WTC11 (cell line): Measurements from ENCODE around the gene GGA1. TPM values are rescaled to one million over a fixed set of nuclear protein-coding genes. Genes with fewer than 3 reads are reported as not detected.

ENCODE experiments used
- ATAC-seq: fragments of 200-7000 bp; cut with Tn5 transposase; 2 replicates; pipeline ENCODE4 v1.10.0; 2021; ENCODE audit warnings: mild to moderate bottlenecking, moderate library complexity
- CTCF ChIA-PET: fragments of 300-600 bp; sonication (Branson Sonifier 250); formaldehyde crosslinking; loops from one replicate; lab custom pipeline; 2021; ENCODE audit warnings: antibody characterized with exemption; lab: Charles Lee
- POLR2A ChIA-PET: fragments of 350-600 bp; sonication (Branson Sonifier 250); formaldehyde crosslinking; loops from one replicate; lab custom pipeline; 2021; ENCODE audit warnings: antibody characterized with exemption; lab: Charles Lee
- DNase-seq: peaks from one replicate; pipeline ENCODE4 v3.0.0; 2021; ENCODE audit warnings: low spot score
- H3K27ac Mint-ChIP-seq: 2 replicates; pipeline ENCODE4 v1.8.0; 2021; ENCODE audit warnings: mixed read lengths
- H3K27me3 Mint-ChIP-seq: 2 replicates; pipeline ENCODE4 v1.8.0; 2021; ENCODE audit warnings: low read depth, mild to moderate bottlenecking, moderate library complexity, mixed read lengths
- H3K36me3 Mint-ChIP-seq: 2 replicates; pipeline ENCODE4 v1.8.0; 2021; ENCODE audit warnings: mixed read lengths
- H3K4me1 Mint-ChIP-seq: 2 replicates; pipeline ENCODE4 v1.8.0; 2022; ENCODE audit warnings: mixed read lengths
- H3K4me3 Mint-ChIP-seq: 2 replicates; pipeline ENCODE4 v1.8.0; 2021; ENCODE audit warnings: mild to moderate bottlenecking, moderate library complexity, mixed read lengths
- H3K9me3 Mint-ChIP-seq: 2 replicates; pipeline ENCODE4 v1.8.0; 2021; ENCODE audit warnings: mixed read lengths
- GTF2I ChIP-seq: fragments of 250-450 bp; sonication (Bioruptor Pico); conservative IDR thresholded peaks from 2 replicates; pipeline ENCODE4 v1.4.0; 2021; ENCODE audit warnings: mild to moderate bottlenecking
- JUN ChIP-seq: sonication (generic); formaldehyde crosslinking; IDR thresholded peaks from 2 replicates; pipeline ENCODE4 v1.8.0; 2023; ENCODE audit warnings: mild to moderate bottlenecking, missing genetic modification reagents
- MXD4 ChIP-seq: fragments of 250-450 bp; sonication (Bioruptor Pico); IDR thresholded peaks from 2 replicates; pipeline ENCODE4 v1.8.0; 2021; ENCODE audit warnings: mild to moderate bottlenecking, moderate library complexity, borderline replicate concordance
- NFE2L1 ChIP-seq: sonication (generic); formaldehyde crosslinking; IDR thresholded peaks from 2 replicates; pipeline ENCODE4 v1.8.1; 2023; ENCODE audit warnings: missing genetic modification reagents
- NR1H2 ChIP-seq: sonication (generic); formaldehyde crosslinking; IDR thresholded peaks from 2 replicates; pipeline ENCODE4 v1.9.0; 2021; ENCODE audit warnings: mild to moderate bottlenecking, moderate library complexity, missing genetic modification reagents
- ZNF396 ChIP-seq: fragments of 250-450 bp; sonication (Bioruptor Pico); IDR thresholded peaks from 2 replicates; pipeline ENCODE4 v1.8.0; 2021; ENCODE audit warnings: mild to moderate bottlenecking, moderate library complexity, borderline replicate concordance
- total RNA-seq: library from RNA; stranded (reverse); gene quantifications from 3 replicates; pipeline ENCODE4 v1.2.3, GENCODE V29; 2021
- TF ChIP-seq, protein P1 (sequence below): sonication (generic); formaldehyde crosslinking; IDR thresholded peaks from 2 replicates; pipeline ENCODE4 v1.8.1; 2023; ENCODE audit warnings: mild to moderate bottlenecking, missing genetic modification reagents
- TF ChIP-seq, protein P2 (sequence below): sonication (generic); formaldehyde crosslinking; IDR thresholded peaks from 2 replicates; pipeline ENCODE4 v1.8.1; 2022; ENCODE audit warnings: missing genetic modification reagents, borderline replicate concordance
- TF ChIP-seq, protein P3 (sequence below): sonication (generic); formaldehyde crosslinking; IDR thresholded peaks from 2 replicates; pipeline ENCODE4 v1.8.1; 2023; ENCODE audit warnings: mild to moderate bottlenecking, missing genetic modification reagents, moderate library complexity
- TF ChIP-seq, protein P4 (sequence below): sonication (generic); formaldehyde crosslinking; IDR thresholded peaks from 2 replicates; pipeline ENCODE4 v1.8.1; 2022; ENCODE audit warnings: low read depth, missing genetic modification reagents, borderline replicate concordance
- TF ChIP-seq, protein P5 (sequence below): fragments of 250-450 bp; sonication (Bioruptor Pico); IDR thresholded peaks from 2 replicates; pipeline ENCODE4 v1.9.0; 2021; ENCODE audit warnings: mild to moderate bottlenecking
- TF ChIP-seq, protein P6 (sequence below): sonication (generic); formaldehyde crosslinking; IDR thresholded peaks from 2 replicates; pipeline ENCODE4 v1.8.1; 2023; ENCODE audit warnings: mild to moderate bottlenecking, moderate library complexity, missing genetic modification reagents
- TF ChIP-seq, protein P7 (sequence below): sonication (generic); formaldehyde crosslinking; IDR thresholded peaks from 2 replicates; pipeline ENCODE4 v1.8.0; 2022; ENCODE audit warnings: mild to moderate bottlenecking, missing genetic modification reagents

Gene GGA1
- total RNA-seq, 1 experiment from 2014 or later: 66.3 TPM

DNA sequence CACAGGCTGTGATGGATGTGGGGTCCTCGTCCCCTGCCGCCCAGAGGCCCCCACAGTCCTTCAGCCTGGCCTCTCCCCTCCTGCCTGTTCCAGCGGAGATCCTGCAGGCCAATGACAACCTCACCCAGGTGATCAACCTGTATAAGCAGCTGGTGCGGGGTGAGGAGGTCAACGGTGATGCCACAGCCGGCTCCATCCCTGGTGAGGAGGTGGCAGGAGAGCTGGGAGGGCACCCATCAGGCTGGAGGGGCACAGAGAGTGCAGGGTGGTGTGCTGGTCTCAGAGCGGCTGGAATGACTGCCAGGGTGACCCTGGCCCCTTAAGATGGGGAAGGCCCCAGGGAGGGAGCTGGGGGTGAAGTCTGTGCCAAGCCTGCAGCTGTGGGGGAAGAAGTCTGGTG lies 16.2 kb downstream of the GGA1 start (continued):
- TF ChIP-seq, protein P1, sequence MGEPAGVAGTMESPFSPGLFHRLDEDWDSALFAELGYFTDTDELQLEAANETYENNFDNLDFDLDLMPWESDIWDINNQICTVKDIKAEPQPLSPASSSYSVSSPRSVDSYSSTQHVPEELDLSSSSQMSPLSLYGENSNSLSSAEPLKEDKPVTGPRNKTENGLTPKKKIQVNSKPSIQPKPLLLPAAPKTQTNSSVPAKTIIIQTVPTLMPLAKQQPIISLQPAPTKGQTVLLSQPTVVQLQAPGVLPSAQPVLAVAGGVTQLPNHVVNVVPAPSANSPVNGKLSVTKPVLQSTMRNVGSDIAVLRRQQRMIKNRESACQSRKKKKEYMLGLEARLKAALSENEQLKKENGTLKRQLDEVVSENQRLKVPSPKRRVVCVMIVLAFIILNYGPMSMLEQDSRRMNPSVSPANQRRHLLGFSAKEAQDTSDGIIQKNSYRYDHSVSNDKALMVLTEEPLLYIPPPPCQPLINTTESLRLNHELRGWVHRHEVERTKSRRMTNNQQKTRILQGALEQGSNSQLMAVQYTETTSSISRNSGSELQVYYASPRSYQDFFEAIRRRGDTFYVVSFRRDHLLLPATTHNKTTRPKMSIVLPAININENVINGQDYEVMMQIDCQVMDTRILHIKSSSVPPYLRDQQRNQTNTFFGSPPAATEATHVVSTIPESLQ (CRISPR knock-in tag): no peak

DNA sequence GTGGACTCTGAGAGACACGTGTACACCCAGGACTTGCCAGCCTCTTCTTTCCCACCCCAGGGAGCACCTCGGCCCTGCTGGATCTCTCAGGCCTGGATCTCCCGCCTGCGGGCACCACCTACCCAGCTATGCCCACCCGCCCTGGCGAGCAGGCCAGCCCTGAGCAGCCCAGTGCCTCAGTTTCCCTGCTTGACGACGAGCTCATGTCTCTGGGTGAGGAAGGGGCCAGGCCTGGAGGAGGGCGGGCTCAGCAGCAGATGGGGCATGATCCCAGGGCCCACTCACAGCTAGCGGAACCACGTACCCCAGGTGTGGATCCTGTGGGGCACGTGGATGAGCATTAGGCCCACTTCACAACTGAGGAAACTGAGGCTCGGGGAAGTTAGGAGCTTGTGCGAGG lies 17.1 kb downstream of the GGA1 start:
- no peak for TF ChIP-seq ZNF396 (CRISPR knock-in tag)
- no peak for TF ChIP-seq NFE2L1 (CRISPR knock-in tag)
- TF ChIP-seq, protein P2, sequence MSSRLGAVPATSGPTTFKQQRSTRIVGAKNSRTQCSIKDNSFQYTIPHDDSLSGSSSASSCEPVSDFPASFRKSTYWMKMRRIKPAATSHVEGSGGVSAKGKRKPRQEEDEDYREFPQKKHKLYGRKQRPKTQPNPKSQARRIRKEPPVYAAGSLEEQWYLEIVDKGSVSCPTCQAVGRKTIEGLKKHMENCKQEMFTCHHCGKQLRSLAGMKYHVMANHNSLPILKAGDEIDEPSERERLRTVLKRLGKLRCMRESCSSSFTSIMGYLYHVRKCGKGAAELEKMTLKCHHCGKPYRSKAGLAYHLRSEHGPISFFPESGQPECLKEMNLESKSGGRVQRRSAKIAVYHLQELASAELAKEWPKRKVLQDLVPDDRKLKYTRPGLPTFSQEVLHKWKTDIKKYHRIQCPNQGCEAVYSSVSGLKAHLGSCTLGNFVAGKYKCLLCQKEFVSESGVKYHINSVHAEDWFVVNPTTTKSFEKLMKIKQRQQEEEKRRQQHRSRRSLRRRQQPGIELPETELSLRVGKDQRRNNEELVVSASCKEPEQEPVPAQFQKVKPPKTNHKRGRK (CRISPR knock-in tag): no peak
- TF ChIP-seq GTF2I (CRISPR knock-in tag): no peak
- no peak for TF ChIP-seq MXD4 (CRISPR knock-in tag)
- TF ChIP-seq, protein P3, sequence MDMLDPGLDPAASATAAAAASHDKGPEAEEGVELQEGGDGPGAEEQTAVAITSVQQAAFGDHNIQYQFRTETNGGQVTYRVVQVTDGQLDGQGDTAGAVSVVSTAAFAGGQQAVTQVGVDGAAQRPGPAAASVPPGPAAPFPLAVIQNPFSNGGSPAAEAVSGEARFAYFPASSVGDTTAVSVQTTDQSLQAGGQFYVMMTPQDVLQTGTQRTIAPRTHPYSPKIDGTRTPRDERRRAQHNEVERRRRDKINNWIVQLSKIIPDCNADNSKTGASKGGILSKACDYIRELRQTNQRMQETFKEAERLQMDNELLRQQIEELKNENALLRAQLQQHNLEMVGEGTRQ (CRISPR knock-in tag): no peak
- TF ChIP-seq, protein P4, sequence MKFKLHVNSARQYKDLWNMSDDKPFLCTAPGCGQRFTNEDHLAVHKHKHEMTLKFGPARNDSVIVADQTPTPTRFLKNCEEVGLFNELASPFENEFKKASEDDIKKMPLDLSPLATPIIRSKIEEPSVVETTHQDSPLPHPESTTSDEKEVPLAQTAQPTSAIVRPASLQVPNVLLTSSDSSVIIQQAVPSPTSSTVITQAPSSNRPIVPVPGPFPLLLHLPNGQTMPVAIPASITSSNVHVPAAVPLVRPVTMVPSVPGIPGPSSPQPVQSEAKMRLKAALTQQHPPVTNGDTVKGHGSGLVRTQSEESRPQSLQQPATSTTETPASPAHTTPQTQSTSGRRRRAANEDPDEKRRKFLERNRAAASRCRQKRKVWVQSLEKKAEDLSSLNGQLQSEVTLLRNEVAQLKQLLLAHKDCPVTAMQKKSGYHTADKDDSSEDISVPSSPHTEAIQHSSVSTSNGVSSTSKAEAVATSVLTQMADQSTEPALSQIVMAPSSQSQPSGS: no peak
- TF ChIP-seq, protein P5, sequence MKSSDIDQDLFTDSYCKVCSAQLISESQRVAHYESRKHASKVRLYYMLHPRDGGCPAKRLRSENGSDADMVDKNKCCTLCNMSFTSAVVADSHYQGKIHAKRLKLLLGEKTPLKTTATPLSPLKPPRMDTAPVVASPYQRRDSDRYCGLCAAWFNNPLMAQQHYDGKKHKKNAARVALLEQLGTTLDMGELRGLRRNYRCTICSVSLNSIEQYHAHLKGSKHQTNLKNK (CRISPR knock-in tag): no peak
- TF ChIP-seq, protein P6, sequence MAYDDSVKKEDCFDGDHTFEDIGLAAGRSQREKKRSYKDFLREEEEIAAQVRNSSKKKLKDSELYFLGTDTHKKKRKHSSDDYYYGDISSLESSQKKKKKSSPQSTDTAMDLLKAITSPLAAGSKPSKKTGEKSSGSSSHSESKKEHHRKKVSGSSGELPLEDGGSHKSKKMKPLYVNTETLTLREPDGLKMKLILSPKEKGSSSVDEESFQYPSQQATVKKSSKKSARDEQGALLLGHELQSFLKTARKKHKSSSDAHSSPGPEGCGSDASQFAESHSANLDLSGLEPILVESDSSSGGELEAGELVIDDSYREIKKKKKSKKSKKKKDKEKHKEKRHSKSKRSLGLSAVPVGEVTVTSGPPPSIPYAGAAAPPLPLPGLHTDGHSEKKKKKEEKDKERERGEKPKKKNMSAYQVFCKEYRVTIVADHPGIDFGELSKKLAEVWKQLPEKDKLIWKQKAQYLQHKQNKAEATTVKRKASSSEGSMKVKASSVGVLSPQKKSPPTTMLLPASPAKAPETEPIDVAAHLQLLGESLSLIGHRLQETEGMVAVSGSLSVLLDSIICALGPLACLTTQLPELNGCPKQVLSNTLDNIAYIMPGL: no peak
- no peak for TF ChIP-seq NR1H2 (CRISPR knock-in tag)
- TF ChIP-seq JUN: no peak
- H3K36me3 Mint-ChIP-seq: peaks cover 3% of the 10 kb centered on the region
- no peaks in the 10 kb centered on the region for H3K27me3 Mint-ChIP-seq
- H3K9me3 Mint-ChIP-seq: no peaks in the 10 kb centered on the region
- ChIA-PET CTCF (interaction anchor here (1.0 to 11.4 kb wide), 7 partner anchors 8 to 33 kb away, joined by 3 to 152 read pairs (median 5); partner anchors contain the start of gene GGA1), POLR2A (interaction anchor here (0.5 kb wide), 1 partner anchor 18 kb away, joined by 5 read pairs; no protein-coding TSS in a partner anchor)
- H3K4me3 Mint-ChIP-seq: no peak overlapping the region
- no peak overlapping the region for H3K27ac Mint-ChIP-seq
- no peak for DNase-seq
- ATAC-seq: no peak
- peaks cover 3% of the 10 kb centered on the region for H3K4me1 Mint-ChIP-seq

DNA sequence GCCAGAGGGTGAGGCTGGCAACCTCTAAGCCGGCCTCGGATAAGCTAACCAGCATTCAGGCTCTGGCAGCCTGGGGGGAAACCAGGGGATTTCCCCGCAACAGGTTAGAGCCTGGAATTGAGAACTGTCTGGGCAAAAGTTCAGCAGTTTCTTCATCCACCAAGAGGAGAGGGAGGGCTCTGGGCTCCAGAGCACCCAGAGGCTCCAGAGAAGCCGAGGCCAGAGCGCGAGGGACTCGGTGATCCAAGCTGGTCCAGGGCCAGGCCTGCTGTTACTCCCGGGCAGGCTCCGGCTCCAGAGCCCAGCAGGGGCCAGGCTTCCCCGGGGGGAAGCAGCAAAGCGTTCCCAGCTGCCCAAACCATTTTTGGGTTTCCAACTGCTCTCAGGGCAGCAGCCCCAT lies 17.5 kb downstream of the GGA1 start:
- H3K27me3 Mint-ChIP-seq: no peaks in the 10 kb centered on the region
- POLR2A ChIA-PET: interaction anchor here (0.5 kb wide), 1 partner anchor 18 kb away, joined by 5 read pairs; no protein-coding TSS in a partner anchor
- CTCF ChIA-PET: interaction anchor here (1.0 to 11.4 kb wide), 6 partner anchors 8 to 34 kb away, joined by 3 to 152 read pairs (median 6); partner anchors contain the start of gene GGA1

More for the DNA sequence above, 17.5 kb downstream of the GGA1 start:
- no peak overlapping the region for H3K27ac Mint-ChIP-seq
- H3K4me1 Mint-ChIP-seq: peaks cover 3% of the 10 kb centered on the region
- TF ChIP-seq, protein P7, sequence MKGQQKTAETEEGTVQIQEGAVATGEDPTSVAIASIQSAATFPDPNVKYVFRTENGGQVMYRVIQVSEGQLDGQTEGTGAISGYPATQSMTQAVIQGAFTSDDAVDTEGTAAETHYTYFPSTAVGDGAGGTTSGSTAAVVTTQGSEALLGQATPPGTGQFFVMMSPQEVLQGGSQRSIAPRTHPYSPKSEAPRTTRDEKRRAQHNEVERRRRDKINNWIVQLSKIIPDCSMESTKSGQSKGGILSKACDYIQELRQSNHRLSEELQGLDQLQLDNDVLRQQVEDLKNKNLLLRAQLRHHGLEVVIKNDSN (CRISPR knock-in tag): no peak
- DNase-seq: no peak
- H3K36me3 Mint-ChIP-seq: peaks cover 2% of the 10 kb centered on the region; the same call in 1 of the 2 replicates
- no peak overlapping the region for H3K4me3 Mint-ChIP-seq
- no peaks in the 10 kb centered on the region for H3K9me3 Mint-ChIP-seq
- no peak for ATAC-seq
